D341Med (cell line): ENCODE measurements around the gene CCNC.

ENCODE experiments used
- DNase-seq: peaks from one replicate; pipeline ENCODE4 v3.0.0; 2012; ENCODE audit warnings: low spot score

The CCNC gene

DNA sequence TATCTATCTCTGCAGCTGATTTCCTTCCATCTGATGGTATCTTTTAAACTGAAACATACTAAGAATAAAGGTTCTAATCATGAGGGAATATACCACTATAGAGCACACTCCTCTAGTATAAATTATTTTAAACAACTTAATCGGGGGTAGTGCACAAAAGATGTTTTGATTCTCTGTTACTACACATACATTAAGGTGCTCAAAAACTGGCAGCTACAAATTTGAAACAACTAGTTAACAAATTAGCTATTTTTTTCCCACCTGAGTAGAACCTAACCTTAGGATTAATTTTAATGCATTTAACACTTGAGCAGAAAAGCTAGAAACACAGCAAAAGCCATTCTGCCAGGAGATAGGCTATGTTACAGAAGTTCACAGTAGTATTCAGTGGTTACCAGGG lies 23.0 kb downstream of the CCNC start:
- no peak for DNase-seq

DNA sequence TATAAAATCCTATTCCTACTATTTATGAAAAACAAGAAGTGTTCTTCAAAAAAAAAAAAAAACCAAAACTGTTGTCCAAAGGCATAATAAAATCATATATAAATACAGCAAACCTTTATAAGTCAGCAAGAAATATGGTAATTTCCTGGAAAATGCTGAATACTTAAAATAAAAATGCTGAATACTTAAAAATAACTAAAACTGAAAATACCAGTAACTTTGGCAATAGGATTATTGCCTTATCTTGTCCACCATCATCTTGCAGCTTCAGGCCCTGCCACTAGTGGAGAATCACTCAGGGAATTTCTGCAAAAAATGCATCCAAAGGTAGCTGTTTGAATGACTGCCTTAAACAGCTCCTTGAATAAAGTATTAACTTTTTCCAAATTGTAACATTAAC lies 24.5 kb downstream of the CCNC start:
- no peak for DNase-seq

DNA sequence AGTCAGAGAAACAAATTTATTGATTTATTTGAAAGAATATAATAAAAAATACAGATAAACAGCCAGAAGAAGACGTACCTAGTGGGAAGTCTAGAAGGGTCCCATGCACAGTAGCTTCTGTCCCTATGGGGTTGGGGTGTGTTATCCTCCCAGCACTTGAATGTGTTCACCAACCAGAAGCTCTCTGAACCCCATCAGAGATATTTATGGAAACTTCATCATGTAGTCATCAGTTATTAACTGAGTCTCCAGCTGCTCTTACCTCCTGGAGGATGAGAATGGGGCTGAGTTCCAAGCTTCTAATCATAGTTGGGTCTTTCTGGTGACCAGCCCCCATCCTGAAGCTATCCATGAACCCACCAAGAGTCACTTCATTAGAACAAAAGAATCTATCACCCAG lies 37.8 kb downstream of the CCNC start:
- no peak for DNase-seq

- DNase-seq, result no peak
Measured at GRCh38 chr6:99522531-99522930, 45.9 kb downstream of the CCNC start.

DNA sequence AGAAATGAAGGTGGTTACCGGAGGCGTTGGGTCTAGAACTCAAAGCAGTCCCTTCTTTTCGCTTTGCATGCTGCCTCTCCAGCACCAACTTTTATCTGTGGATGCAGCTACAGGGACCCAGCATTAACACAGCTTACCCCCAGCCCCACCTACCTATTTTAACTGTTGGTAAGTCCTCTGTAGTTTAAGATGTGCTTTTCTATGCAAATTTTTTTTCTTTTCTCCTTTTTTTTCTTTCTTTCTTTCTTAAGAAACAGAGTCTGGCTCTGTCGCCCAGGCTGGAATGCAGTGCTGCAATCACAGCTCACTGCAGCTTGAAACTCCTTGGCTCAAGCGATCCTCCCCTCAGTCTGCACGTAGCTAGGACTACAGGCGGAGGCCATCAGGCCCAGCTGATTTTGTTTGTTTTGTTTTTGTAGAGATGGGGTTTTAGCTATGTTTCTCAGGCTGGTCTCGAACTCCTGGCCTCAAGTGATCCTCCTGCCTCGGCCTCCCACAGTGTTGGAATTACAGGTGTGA lies 46.8 kb downstream of the CCNC start:
- DNase-seq, result no peak

GRCh38 chr6:99520855-99521632 lies 47.4 kb downstream of the CCNC start:
- peak; percentile 86 for DNase-seq

DNA sequence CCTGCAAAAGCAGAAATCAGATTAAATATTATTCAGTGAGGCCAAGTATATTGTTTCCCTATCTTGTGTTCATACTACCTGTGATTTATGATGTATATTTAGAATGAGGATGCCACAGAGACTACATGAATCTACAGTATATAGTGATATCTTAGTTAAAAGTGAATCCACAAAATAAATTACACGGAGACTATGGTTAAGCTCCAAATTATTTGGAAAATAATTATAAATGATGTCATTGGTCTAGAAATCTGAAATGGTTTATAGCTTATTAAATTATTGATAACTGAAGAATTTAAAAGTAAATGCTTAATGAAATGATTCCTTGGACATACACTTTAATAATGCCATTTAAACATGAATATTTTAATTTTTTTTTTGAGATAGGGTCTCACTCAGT lies 49.0 kb downstream of the CCNC start:
- no peak for DNase-seq

DNA sequence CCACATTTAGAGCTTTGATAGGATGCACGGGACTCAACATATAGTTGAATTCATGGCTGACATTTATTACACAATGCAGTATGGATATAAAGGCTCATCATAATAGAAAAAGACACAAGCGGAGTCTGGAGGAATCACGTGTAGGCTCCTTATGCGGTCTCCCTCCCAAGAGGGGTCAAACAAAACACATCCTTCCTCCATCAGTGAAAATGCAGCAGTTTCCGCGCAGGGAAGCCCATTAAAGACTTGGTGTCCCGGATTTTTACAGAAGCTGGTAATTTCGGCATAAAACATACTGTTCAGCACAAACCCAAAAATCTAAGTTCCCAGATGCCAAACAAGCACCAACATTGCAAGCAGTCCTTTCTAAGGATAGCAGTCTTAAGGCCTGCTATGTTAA lies 54.4 kb downstream of the CCNC start:
- no peak for DNase-seq

DNA sequence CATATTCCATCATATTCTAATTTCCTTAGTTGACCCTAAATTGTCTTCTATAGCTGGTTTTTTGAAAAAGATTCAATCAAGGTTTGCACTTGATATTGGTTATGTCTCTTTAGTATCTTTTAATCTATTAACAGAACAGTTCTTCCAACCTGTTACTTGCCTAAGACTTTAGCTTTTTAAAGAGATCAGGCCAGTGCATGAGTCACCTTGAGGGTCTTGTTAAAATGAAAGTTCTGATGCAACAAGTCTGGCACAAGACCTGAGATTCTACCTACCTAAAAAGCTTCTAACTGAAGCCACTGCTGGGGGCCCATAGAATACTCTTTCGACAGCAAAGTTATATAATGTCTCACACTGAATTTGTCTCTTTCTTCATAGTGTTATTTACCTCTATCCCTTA lies 56.4 kb downstream of the CCNC start:
- DNase-seq, result no peak

DNA sequence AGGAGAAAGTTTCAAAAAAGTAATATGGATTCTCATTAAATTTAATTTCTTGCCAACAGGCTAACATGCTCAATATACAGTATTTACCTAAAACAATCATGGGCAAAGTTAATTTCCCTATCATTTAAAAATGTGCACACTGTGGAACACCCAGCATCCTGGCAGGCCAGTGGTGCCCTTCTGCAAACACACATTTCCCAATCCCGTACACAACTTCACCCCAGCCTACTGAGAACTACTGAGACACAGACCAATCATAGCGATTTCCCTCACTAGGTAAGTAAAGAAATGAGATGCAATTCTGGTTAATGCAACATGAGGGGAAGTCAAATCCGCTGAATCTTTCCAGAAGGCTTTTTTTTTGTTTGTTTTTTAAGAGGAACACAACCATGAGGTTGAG lies 60.8 kb downstream of the CCNC start:
- DNase-seq, result no peak

DNA sequence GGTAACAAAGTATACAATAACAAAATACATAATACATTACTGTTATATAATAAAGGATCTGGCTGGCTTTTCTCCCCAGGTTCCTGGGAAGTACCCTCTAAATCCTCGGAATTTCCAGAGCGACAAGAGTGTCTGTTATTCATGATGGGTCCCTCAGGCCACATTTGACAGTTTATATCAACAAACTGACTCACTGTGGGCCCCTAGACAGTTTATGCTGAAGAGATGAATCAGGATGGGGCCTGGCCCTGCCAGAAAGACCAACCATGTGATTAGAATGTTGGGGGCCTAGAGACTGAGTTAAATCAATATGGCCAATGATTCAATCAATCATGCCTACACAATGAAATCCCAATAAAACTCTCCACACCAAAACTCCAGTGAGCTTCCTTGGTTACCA lies 66.7 kb downstream of the CCNC start:
- DNase-seq, result no peak

GRCh38 chr6:99498421-99498820 lies 70.0 kb downstream of the CCNC start:
- no peak for DNase-seq

- no peak for DNase-seq
Measured at GRCh38 chr6:99495466-99495865, 73.0 kb downstream of the CCNC start.
